Measurements from ENCODE around the gene WIPI1.
A peak's percentile ranks its signal among the peaks of the same experiment; 100 is the strongest.
"Not testable (repeated sequence)": the region's sequence is repeated elsewhere in the genome, so short reads cannot be mapped to it uniquely, and the experiment has no call there.

WIPI1 gene, protein sequence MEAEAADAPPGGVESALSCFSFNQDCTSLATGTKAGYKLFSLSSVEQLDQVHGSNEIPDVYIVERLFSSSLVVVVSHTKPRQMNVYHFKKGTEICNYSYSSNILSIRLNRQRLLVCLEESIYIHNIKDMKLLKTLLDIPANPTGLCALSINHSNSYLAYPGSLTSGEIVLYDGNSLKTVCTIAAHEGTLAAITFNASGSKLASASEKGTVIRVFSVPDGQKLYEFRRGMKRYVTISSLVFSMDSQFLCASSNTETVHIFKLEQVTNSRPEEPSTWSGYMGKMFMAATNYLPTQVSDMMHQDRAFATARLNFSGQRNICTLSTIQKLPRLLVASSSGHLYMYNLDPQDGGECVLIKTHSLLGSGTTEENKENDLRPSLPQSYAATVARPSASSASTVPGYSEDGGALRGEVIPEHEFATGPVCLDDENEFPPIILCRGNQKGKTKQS

DNA sequence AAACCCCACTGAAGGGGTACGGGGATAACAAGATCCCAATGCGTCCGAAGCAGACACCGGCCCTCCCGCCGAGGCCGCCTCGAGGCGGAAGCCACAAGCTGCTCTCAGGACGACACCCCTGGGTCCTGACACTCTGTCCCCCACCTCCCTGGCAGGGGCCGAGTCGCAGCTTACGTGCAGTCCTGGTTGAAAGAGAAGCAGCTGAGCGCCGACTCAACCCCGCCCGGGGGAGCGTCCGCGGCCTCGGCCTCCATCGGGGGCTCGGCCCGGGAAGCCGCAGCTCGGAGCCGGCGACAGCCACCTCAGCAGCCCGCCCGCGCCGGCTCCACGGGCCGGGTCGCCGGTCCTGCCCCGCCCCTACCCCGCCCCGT is at the start of gene WIPI1:
Gene WIPI1 (minus strand): TSS at position 329 of the 371 bp plus-strand sequence. CDS start 75 bp downstream, at position 254.
- DNase-seq (ENCODE audit: low spot score) = no peak

- DNase-seq (ENCODE audit: low spot score) = no peak
Observed at GRCh38 chr17:68505951-68506350, 48.7 kb upstream of the WIPI1 start.

- DNase-seq (ENCODE audit: low spot score) = no peak
Observed at GRCh38 chr17:68501074-68501473, 43.8 kb upstream of the WIPI1 start.

DNA sequence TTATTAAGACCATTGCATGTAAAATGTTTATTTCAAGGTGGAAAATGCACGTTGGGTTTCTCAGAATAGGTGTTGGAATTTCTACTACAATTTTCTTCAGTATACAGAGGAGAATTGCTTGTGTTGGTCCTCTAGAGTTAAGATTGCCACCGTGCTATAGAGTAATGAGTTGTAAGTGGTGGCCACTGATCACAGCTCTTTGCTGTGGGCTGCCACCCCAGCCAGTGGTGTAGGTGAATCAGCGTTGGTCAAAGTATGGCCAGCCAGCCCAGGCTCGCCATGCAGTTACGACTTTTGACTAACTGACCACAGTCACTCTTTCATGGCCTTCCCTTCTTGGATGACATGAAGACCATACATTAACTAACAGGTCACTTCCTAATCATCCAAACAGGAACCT is 42.3 kb upstream of the WIPI1 start:
- DNase-seq (ENCODE audit: low spot score) = no peak

GRCh38 chr17:68498479-68499326 is 41.4 kb upstream of the WIPI1 start:
- no peak for DNase-seq (ENCODE audit: low spot score)

DNA sequence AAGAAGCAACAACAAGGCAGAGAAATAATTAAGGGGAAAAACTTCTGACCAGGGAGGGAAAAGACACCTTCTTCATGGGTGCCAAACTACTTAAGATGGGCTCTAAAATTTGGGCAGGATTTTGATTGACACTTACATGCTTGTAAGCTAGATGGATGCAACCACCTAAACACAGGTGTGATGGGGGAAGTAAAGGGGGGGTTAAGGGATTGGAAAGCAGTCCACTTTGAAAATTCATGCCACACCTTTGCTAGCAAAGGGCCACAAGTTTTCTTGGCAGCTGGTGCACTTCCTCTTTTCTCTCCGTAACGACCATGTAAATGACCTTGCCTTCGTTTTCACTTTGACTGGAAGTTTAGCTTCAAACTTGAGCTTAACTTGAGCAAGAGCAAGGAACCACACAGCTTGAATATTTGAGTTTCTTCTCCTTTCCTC is 40.6 kb upstream of the WIPI1 start:
- no peak for DNase-seq (ENCODE audit: low spot score)

- no peak for DNase-seq (ENCODE audit: low spot score)
Observed at GRCh38 chr17:68495081-68495480, 37.8 kb upstream of the WIPI1 start.

DNA sequence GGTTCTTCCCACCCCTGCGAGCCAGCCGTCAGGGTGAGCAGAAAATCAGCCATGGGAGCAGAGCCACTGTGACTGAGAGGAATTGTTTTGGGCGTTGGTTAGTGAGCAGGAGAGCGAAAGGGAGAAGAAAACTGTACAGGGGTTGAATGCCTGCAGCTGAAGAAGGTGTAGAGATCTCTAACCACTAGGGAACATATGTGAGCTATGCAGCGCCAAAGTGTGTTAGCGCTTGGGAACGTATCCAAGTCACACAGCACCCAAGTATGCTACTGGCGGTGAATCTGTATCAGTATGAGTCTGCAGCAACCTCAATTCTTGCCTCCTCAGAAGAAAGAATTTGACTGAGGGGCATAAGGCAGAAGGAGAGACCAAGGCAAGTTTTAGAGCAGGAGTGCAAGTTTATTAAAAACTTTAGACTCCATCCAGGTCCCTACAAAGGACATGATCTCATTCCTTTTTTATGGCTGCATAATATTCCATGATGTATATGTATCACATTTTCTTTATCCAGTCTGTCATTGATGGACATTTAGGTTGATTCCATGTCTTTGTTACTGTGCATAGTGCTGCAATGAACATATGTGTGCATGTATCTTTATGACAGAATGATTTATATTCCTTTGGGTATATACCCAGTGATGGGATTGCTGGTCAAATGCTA is 35.2 kb upstream of the WIPI1 start:
- DNase-seq (ENCODE audit: low spot score) = not testable (repeated sequence)

GRCh38 chr17:68491381-68492231 is 34.3 kb upstream of the WIPI1 start:
- DNase-seq (ENCODE audit: low spot score) = no peak

- DNase-seq (ENCODE audit: low spot score) = no peak
Observed at GRCh38 chr17:68489919-68490318, 32.6 kb upstream of the WIPI1 start.

DNA sequence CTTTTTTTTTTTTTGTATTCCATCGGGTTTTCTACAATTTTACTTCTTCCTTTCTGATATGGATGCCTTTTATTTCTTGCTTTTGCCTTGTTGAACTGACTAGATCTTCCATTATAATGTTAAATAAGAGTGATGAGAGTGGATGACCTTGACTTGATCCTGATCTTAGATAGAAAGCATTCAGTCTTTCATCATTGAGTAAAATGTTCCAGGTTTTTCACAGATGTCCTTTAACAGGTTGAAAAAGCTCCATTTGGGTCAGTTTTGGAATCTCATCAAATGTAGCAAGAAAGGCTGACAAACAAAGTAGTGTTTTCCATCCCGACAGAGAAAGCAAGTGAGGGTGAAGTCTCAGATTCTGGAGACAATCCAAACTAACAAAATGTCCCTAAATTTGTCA is 27.2 kb upstream of the WIPI1 start:
- DNase-seq (ENCODE audit: low spot score) = no peak

DNA sequence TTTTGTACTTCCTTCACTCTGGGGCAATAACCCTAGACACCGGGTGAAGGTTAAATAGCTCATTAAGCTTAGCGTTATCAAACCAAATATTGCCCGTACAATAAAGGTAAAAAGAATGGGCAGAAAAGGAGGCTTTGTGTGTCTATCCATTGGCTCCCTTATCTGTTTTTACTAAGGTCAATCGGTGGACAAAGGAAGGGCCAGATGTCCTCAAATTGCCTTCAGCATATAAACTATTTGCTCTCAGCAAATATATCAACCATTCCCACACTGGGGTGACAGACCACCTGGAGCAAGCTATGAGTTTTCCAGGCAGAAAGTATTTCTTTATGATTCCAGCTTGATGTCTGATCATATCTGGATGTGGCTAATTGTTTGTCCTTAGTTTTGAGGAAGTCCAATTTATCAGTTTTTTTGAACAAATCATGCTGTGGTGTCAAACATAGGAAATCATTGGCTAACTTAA is 25.3 kb upstream of the WIPI1 start:
- DNase-seq (ENCODE audit: low spot score) = peak; percentile 43

DNA sequence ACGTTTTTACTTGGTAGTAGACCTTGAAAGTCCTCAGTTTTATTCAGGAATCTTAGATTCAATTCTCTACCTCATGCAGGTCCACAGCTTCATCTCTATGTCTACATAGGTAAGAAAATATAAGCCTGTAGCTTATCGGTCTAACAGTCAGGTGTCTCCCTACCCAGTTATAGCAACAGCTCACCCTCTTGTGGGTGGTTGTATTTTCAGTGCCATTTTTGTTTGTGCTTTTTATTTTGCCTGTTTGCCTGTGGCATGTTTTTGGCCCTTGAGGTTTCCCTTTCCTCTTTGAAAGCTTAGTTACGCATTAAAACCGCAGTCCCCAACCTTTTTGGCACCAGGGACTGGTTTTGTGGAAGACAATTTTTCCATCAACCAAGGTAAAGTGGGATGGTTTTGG is 23.6 kb upstream of the WIPI1 start:
- DNase-seq (ENCODE audit: low spot score) = no peak

DNA sequence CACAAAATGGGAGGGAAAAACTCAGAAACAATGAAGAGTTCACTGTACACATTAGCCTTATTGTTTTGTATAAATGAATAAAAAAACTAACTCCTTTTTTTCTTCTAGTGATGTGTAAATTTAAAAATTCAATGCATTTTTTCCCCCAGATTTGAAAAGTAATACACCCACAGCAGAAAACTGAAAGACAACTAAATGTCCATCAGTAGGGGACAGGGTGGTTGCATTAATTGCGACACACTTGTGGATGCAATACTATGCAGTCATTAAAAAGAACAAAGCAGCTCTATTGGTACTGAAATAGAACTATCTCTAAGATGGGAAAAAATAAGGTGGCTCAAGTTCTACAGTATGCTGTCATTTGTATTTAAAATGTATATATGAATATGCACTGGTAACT is 13.7 kb upstream of the WIPI1 start:
- DNase-seq (ENCODE audit: low spot score) = no peak

GRCh38 chr17:68468788-68469187 is 11.5 kb upstream of the WIPI1 start:
- DNase-seq (ENCODE audit: low spot score) = no peak

DNA sequence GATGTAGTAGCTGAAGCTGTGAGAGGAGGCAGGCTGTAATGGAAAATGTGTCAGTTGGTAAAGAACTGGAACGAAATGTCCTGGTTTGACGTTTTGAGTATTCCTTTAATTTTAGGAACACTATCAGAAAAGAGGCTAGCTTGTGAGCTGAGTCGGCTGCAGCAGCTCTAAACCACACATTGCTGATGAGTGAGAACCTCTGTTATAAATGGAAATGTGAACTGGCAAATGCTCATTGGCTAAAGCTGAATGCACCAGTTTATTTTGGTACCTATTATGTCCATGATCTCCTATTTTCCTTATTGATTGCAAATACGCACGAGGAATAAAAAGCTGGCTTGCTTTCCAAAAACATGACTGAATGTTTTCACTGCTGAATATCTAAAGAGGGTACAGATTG is 11.0 kb upstream of the WIPI1 start:
- DNase-seq (ENCODE audit: low spot score) = no peak

GRCh38 chr17:68463211-68464019 is 6.1 kb upstream of the WIPI1 start:
- no peak for DNase-seq (ENCODE audit: low spot score)

DNA sequence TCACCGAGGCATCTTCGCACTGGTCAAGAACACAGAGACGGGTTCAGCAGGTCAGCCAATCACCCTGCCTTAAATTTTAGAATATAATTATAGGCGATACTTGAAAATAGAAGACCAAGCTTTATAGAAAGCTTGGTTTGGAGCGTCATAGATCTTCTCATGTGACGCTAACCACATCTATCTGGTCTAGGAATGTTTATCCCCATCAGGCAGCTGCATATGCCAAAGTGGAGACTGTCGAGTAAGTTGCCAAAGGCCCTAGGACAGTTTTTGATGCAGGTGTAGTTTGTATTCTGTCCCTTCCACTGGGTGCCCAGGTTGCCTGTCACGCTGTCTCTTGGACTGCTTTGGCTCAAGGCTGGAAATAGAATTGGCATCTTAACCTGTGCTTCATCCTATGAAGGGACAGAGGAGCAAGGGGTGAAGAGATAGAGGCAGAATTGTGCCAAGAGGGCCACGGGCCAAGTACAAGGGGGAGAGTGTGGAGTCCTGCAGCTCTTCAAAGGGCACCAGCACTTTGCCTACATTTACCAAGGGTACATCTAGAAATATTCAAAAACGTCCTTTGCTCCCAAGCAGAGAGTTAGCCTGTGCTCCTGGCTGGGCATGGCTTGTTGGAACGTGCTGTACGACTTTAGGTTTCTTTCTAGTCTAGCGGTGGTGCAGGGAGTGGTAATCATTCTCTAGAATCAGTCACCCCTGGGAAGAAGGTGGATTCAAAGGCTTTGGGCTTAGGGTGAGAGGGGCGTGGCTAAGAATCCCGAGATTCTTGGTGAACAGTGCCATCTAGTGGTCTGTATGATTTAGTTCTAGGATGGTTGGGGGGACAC is 5.3 kb upstream of the WIPI1 start:
- DNase-seq (ENCODE audit: low spot score) = peak; percentile 71

GRCh38 chr17:68461589-68461988 is 4.3 kb upstream of the WIPI1 start:
- DNase-seq (ENCODE audit: low spot score) = no peak

DNA sequence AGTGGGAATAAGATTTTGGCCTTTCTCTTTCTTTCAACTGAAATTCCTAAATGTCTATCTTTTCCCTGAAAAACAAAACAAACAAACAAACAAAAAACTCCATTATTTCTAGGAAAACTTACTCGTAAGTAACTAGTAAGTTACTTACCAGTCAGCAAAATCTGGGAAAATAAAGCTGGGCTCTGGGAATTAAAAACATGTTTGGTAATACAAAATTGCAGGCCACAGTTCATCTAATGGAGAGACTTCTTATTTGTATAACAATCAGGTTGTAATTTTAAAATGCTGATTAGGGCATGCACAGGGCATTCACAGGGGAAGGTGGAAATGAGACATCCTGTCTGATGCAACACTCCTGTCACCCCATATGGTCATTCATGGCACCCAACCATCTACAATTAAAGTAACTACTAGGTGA is 3.8 kb upstream of the WIPI1 start:
- no peak for DNase-seq (ENCODE audit: low spot score)

Measured in HuH-7.5 (cell line).